KG1 (cell line): Measurements from ENCODE around the gene PSMG2.

Source experiments
- DNase-seq: peaks from one replicate; lab custom pipeline; 2025; lab: John Stamatoyannopoulos, UW

Gene PSMG2

DNA sequence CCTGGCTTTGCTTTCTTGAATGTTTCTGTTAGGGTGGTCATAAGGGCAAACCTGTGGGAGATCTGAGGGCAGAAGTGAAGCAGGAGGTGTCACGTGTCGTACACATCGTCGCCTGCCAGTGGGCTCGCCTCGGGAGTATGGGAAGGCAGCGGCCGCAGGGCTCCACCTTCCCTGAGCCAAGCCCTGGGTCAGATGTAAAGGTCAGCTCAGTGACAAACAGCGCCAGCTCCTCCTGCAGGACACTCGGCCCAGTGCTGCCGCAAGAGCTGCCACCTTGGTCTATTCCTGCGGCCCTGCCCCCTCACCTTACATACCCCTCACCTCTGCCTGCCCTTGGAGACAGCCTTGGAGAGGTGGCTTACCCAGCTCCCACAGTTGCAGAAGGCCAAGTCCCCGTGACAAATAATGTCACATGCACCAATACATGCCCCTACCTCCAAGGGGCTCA is 64.2 kb downstream of the PSMG2 start:
- no peak for DNase-seq

- DNase-seq: no peak
Observed at GRCh38 chr18:12767580-12768155, 64.8 kb downstream of the PSMG2 start.

DNA sequence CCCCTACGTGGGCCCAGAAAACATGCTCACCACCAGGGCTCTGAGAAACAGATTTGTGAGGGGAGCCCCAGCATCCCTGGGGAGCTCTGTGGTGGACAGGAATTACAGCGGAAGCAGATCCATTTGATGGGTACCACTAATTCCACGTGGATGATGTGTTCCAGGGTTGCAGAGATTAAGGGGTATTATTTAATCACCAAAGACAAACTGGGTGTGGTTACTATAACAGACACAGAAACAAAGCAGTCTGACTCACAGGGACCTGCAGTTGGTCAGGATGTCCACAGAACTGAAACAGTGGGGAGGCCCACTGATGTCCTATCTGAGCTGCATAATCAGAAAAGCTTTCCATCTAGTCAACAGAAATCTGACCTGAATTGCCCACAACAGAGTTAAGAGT is 65.8 kb downstream of the PSMG2 start:
- DNase-seq: no peak

- no peak for DNase-seq
Observed at GRCh38 chr18:12769136-12769535, 66.3 kb downstream of the PSMG2 start.

DNA sequence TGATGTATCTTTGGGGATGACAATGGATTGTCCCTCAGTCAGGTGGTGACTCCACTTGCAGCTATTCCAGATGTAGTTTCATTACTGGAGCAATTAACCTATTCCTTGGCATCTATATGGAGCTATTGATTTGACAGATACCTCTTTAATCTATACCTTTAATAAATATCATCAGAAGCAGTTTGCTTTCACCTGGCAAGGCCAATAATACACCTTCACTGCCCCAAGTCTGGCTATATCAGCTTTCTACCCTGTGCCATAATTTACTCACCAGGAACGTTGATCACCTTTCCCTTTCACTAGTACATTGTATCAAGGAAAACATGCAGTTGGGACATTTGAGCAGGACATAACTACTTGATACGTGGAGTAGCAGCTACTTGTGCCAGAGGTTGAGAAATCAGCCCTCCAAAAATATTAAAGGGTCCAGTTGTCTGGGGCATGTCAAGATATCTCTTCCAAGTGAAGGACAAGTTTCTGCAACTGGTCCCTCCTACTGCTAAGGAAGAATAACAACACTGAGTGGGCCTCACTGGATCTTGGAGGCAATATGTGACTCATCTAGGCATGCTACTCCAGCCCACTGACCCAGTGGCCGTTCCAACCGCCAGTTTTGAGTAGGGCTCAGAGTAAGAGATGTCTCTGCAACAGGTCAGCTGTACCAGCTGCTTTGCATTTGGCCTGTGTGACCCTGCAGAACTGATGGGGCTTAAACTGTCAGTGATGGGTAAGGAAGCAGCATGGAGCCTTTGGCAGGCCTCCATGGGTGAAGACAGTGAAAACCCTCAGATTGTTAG is 67.0 kb downstream of the PSMG2 start:
- no peak for DNase-seq

- no peak for DNase-seq
Observed at GRCh38 chr18:12770469-12771219, 67.8 kb downstream of the PSMG2 start.

- no peak for DNase-seq
Observed at GRCh38 chr18:12772111-12772510, 69.3 kb downstream of the PSMG2 start.

GRCh38 chr18:12773369-12773768 is 70.5 kb downstream of the PSMG2 start:
- no peak for DNase-seq

- no peak for DNase-seq
Observed at GRCh38 chr18:12774982-12775381, 72.1 kb downstream of the PSMG2 start.
